ENCODE data around the gene USH2A.

The USH2A gene

DNA sequence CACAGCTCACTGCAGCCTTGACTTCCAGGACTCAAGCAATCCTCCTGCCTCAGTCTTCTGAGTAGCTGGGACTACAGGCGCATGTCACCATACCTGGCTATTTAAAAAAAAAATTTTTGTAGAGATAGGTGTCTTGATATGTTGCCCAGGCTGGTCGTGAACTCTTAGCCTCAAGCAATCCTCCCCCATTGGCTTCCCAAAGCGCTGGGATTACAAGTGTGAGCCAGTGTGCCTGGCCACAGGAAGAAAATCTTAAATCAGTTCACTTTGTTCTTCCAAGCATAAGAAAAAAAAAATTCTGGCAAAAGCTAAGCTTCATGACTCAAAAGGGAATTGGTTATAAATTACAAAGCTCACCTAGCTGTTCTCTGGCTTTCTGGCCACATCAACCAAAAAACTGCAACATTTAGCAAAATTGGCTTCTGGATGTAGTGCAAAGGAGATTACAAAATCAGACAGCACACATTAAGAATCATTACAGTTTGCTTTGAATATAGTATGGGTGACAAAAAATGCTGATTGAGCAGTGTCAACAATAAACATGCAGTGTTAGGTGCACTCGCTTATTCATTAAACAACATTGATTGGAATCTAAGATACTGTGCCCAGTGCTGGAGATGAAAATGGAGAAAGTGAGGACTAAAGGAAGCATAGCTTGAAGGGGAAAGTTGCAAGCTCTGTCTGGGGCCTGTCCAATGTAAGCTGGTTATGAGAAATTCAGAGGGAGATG, 779.5 kb downstream of the USH2A start:
- Histone ChIP-seq H3K4me3 (ENCODE audit: low read length) (no peak overlapping the region), H3K36me3 (ENCODE audit: control insufficient read depth, insufficient read depth, low read length) (no peaks in the 10 kb centered on the region), H3K27ac (ENCODE audit: low read depth, low read length) (no peak overlapping the region), H3K4me1 (ENCODE audit: control insufficient read depth, insufficient read depth, low read length) (no peaks in the 10 kb centered on the region), H3K9ac (ENCODE audit: low read length) (no peak overlapping the region), H3K27me3 (ENCODE audit: control insufficient read depth, insufficient read depth, low read length) (no peaks in the 10 kb centered on the region)

DNA sequence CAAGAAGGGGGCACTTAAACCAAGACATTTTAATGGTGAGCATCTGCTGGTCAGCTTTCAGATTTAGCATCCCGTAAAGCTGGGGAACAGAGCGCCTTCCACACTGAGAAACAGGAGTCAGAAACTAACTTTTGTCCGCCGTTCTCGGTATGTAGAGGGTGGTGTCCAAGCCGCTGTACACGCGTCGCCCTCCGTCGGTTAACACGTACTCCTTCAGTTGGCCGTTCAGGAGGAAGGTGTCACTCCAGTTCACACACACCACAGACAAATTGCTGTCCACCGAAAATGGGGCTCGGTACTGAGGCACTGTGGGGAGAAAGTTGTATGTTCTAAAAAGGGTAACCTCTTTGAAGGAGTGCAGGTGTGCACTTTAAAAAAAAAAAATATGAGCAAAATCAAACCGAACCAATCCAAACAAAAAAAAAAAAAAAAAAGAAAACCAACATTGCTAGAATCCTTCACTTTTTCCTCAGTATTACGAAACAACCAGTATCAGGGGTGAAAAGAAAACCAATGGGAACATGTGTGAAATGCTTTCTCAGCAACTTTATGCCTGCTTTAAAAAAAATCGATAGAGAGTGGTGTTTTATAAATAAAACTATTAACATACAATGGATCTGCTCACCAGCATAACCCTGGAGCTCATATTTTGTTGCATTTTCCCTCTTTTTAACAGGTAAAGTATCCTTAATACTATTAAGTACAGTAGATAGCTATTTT, 782.7 kb downstream of the USH2A start:
- no peaks in the 10 kb centered on the region for H3K36me3 ChIP-seq (ENCODE audit: control insufficient read depth, insufficient read depth, low read length)
- no peak overlapping the region for H3K9ac ChIP-seq (ENCODE audit: low read length)
- no peak overlapping the region for H3K27ac ChIP-seq (ENCODE audit: low read depth, low read length)
- H3K27me3 ChIP-seq (ENCODE audit: control insufficient read depth, insufficient read depth, low read length): no peaks in the 10 kb centered on the region
- no peaks in the 10 kb centered on the region for H3K4me1 ChIP-seq (ENCODE audit: control insufficient read depth, insufficient read depth, low read length)
- no peak overlapping the region for H3K4me3 ChIP-seq (ENCODE audit: low read length)

DNA sequence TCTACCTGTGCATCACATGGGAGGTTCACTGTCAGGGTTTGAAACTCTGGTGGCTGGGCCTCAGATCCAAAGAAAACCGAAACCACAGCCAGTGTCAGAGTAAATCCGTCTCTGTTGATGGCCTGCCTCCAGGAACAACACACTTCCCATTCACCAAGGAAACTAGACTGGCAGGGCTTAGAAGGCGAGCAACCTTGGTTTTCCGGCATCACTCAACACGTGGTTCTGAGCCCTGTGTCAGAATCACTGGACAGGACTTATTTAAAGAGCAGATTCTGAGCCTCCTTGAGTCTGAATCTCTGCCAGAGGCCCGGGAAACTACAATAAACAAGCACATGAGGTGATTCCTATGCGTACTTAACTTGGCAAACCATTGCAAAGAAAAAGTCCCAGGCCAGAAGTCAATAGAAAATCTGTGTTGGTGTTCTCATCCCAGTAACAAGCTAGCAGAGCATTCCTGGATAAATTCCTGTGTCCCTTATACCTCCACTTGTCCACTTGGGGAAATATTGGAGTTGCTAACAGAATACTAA, 786.1 kb downstream of the USH2A start:
- no peaks in the 10 kb centered on the region for H3K27me3 ChIP-seq (ENCODE audit: control insufficient read depth, insufficient read depth, low read length)
- H3K4me3 ChIP-seq (ENCODE audit: low read length): no peak overlapping the region
- no peaks in the 10 kb centered on the region for H3K4me1 ChIP-seq (ENCODE audit: control insufficient read depth, insufficient read depth, low read length)
- peak overlapping the region; percentile 24 for H3K27ac ChIP-seq (ENCODE audit: low read depth, low read length)
- no peak overlapping the region for H3K9ac ChIP-seq (ENCODE audit: low read length)
- no peaks in the 10 kb centered on the region for H3K36me3 ChIP-seq (ENCODE audit: control insufficient read depth, insufficient read depth, low read length)

DNA sequence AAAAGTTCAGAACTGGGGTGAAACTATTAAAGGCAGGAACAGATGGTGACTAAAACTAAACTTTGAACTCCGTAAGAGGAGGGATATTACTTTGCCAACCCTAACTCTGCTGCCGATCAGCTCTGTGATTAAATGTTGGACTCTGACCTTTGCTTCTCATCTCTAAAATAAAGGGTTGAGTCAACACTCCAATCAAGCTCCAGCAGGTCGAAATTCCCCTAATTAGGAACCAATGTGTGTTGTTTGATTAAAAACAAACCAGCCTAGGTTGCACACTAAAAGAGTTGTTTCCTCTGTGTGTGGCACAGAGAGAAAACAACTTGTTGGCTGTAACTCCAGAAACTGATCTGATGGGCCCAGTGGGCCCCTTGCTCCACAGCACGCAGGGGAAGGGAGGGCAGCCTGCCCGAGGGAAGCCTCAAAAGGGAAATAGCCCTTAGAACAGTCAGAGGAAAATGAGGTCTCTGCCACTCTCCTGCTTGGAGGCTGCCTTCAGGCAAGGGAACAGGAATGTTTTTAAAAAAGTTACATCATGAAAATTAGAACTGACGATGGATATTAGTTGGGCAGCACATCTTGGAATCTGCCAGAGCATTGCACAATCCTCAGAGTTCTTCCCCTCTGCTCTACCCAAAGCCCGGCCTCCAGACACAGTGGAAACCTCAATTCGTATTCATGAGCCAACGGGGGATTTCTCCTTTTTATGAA, 786.8 kb downstream of the USH2A start:
- H3K9ac ChIP-seq (ENCODE audit: low read length): no peak overlapping the region
- H3K36me3 ChIP-seq (ENCODE audit: control insufficient read depth, insufficient read depth, low read length): no peaks in the 10 kb centered on the region
- H3K27ac ChIP-seq (ENCODE audit: low read depth, low read length): peak overlapping the region; percentile 24
- H3K4me1 ChIP-seq (ENCODE audit: control insufficient read depth, insufficient read depth, low read length): no peaks in the 10 kb centered on the region
- no peak overlapping the region for H3K4me3 ChIP-seq (ENCODE audit: low read length)
- no peaks in the 10 kb centered on the region for H3K27me3 ChIP-seq (ENCODE audit: control insufficient read depth, insufficient read depth, low read length)

DNA sequence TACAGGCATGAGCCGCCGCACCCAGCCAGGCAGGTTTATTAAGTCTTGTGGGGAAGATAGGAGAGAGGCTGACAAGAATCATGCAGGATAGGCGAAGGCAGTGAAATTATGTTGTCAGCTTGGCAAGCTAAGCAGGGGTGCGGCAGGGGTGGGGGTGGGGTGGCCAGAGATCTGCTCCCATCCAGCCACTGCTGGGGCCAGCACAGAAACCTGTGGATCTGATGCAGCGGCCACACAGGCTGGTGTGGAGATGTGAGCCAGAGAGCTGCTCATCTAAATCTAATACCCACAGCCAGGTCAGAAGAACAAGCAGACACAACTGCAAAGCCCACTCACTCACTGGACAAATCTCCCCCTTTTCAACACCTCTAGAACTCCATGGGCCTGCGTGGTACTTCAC, 787.4 kb downstream of the USH2A start:
- Histone ChIP-seq H3K36me3 (ENCODE audit: control insufficient read depth, insufficient read depth, low read length) (no peaks in the 10 kb centered on the region), H3K4me3 (ENCODE audit: low read length) (no peak overlapping the region), H3K4me1 (ENCODE audit: control insufficient read depth, insufficient read depth, low read length) (no peaks in the 10 kb centered on the region), H3K27me3 (ENCODE audit: control insufficient read depth, insufficient read depth, low read length) (no peaks in the 10 kb centered on the region), H3K27ac (ENCODE audit: low read depth, low read length) (no peak overlapping the region), H3K9ac (ENCODE audit: low read length) (no peak overlapping the region)

DNA sequence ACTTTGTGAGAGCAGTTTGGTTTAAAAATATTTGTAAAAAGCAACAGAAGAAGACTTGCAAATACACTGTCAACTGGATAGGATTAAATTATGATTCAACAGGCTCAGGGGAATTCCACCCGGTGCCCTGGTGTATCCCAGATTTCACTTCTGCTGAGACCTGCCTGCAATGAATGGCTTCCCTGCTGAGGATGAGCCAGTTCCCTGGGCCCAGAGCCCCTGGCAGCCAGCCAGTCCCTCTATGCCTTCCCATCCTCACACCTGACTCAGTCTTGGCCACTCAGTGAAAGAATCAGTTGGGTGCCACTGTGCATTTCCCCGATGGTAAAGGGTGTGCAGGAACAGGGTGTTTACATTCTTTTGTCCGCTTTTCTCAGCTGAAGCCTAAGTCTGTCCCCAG, 791.8 kb downstream of the USH2A start:
- Histone ChIP-seq H3K36me3 (ENCODE audit: control insufficient read depth, insufficient read depth, low read length) (no peaks in the 10 kb centered on the region), H3K4me3 (ENCODE audit: low read length) (no peak overlapping the region), H3K27ac (ENCODE audit: low read depth, low read length) (no peak overlapping the region), H3K4me1 (ENCODE audit: control insufficient read depth, insufficient read depth, low read length) (no peaks in the 10 kb centered on the region), H3K27me3 (ENCODE audit: control insufficient read depth, insufficient read depth, low read length) (no peaks in the 10 kb centered on the region), H3K9ac (ENCODE audit: low read length) (no peak overlapping the region)

DNA sequence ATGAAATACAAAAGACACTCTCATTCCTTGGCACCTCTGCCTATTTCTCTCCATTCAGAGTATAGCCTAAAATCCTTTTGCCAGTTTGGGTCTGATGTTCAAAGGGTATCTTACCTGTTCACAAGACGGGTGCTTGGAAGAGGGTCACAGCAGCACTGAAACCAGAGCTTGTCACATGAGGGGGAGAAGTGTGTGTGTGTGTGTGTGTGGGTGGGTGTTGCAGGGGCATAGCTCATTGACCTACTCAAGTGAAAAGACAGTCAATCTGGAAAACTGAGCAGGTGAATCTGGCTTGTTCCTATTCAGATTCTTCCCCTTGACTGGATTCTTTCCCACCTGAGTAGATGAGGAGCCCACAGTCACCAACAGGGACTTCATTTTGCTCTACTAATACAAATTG, 792.2 kb downstream of the USH2A start:
- Histone ChIP-seq H3K9ac (ENCODE audit: low read length) (no peak overlapping the region), H3K36me3 (ENCODE audit: control insufficient read depth, insufficient read depth, low read length) (no peaks in the 10 kb centered on the region), H3K4me3 (ENCODE audit: low read length) (no peak overlapping the region), H3K27me3 (ENCODE audit: control insufficient read depth, insufficient read depth, low read length) (no peaks in the 10 kb centered on the region), H3K27ac (ENCODE audit: low read depth, low read length) (no peak overlapping the region), H3K4me1 (ENCODE audit: control insufficient read depth, insufficient read depth, low read length) (no peaks in the 10 kb centered on the region)

DNA sequence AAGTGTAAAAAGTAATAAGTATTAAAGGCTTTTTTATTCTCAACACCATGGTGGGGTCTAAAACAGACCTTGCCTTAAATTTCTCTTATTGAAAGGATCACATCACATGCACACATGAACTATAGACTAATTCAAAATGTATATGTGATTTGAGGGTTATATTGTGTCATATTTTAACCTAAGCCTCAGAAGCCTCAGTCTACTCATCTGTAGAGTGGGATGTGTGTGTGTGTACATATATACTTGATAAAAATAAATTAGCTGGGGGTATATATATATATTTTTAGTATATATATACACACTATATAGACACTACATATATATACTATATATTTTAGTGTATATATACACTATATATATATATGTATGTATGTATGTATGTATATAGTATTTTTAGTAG, 797.3 kb downstream of the USH2A start:
- peaks cover 4% of the 10 kb centered on the region for H3K4me1 ChIP-seq (ENCODE audit: control insufficient read depth, insufficient read depth, low read length)
- H3K4me3 ChIP-seq (ENCODE audit: low read length): no peak overlapping the region
- H3K27me3 ChIP-seq (ENCODE audit: control insufficient read depth, insufficient read depth, low read length): no peaks in the 10 kb centered on the region
- no peak overlapping the region for H3K27ac ChIP-seq (ENCODE audit: low read depth, low read length)
- no peaks in the 10 kb centered on the region for H3K36me3 ChIP-seq (ENCODE audit: control insufficient read depth, insufficient read depth, low read length)
- H3K9ac ChIP-seq (ENCODE audit: low read length): no peak overlapping the region

DNA sequence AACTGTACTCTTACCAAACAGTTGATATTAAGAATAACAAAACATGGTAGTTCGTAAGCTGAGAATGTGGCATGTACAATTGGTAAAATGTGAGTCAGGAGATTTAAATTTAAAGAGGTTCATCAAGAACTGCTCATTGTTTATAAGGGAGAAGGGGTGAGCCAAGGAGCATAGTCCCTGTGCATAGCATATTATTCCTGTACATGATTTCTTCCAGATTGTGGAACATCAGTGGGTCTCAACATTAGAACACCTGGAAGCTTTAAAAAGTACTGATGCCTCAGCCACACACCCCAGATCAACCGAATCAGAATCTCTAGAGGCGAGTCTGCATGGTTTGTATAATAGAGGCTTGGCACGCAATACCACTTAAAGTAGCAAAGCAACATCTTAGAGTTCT, 800.1 kb downstream of the USH2A start:
- H3K9ac ChIP-seq (ENCODE audit: low read length): no peak overlapping the region
- H3K4me3 ChIP-seq (ENCODE audit: low read length): no peak overlapping the region
- H3K27ac ChIP-seq (ENCODE audit: low read depth, low read length): peak overlapping the region; percentile 24
- H3K27me3 ChIP-seq (ENCODE audit: control insufficient read depth, insufficient read depth, low read length): no peaks in the 10 kb centered on the region
- peaks cover 4% of the 10 kb centered on the region for H3K4me1 ChIP-seq (ENCODE audit: control insufficient read depth, insufficient read depth, low read length)
- peaks cover 6% of the 10 kb centered on the region for H3K36me3 ChIP-seq (ENCODE audit: control insufficient read depth, insufficient read depth, low read length)

DNA sequence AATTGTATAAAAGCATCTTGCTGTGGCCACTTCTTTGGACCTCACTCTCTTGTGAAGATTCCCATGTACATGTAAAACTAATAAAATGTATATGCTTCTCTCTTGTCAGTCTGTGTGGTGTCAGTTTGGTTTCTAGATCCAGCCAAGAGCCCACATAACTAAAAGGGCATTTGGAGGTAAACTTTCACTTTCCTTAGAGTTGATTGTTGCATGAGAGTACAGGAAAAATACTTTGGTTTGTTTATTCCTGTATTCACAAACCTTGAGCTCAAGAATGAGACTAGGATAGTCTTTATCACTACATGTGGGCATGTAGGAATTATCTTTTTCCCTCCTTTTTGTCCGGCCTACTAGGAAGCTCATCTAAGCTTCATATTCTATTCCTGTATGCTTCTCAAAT, 805.3 kb downstream of the USH2A start:
- Histone ChIP-seq H3K27ac (ENCODE audit: low read depth, low read length) (no peak overlapping the region), H3K36me3 (ENCODE audit: control insufficient read depth, insufficient read depth, low read length) (peaks cover 9% of the 10 kb centered on the region), H3K4me1 (ENCODE audit: control insufficient read depth, insufficient read depth, low read length) (no peaks in the 10 kb centered on the region), H3K9ac (ENCODE audit: low read length) (no peak overlapping the region), H3K4me3 (ENCODE audit: low read length) (no peak overlapping the region), H3K27me3 (ENCODE audit: control insufficient read depth, insufficient read depth, low read length) (no peaks in the 10 kb centered on the region)

DNA sequence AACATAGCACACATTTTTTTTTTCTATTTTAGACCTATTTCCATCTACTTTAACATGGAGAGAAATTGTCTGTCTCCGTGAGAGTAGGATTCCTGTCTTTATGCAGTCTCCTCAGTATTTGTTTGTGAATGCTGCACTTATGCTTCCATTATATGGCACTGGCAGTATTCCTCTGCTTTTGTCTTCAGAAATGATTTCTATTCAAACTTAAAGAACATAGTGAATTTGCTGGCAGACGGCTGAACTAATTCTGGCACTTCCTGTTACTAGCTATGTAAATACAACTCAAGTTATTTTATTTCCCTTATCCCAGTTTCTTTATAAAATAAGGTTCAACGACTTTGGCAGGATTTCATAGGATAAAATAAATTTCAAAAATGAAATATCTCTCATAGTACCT, 810.9 kb downstream of the USH2A start:
- H3K27ac ChIP-seq (ENCODE audit: low read depth, low read length): no peak overlapping the region
- no peak overlapping the region for H3K4me3 ChIP-seq (ENCODE audit: low read length)
- H3K4me1 ChIP-seq (ENCODE audit: control insufficient read depth, insufficient read depth, low read length): peaks cover 3% of the 10 kb centered on the region

DNA sequence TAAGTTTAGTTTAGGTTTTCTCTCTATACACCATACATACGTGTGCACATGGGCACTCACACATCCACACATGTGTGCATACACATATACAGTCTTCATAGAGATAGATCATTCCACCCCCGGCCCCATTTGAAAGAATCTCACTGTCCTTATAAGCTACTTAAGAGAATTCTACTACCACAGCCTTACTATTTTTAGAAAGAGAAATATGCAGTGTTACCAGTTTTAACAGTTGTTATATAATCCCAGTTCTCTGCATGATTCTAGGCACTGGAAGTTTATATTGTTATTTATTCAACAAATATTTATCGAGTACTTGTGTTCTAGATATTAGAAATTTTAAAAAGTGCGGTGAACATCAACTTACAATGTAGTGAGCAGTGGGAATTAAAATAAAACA, 814.6 kb downstream of the USH2A start:
- Histone ChIP-seq H3K4me3 (ENCODE audit: low read length) (no peak overlapping the region), H3K36me3 (ENCODE audit: control insufficient read depth, insufficient read depth, low read length) (no peaks in the 10 kb centered on the region), H3K27me3 (ENCODE audit: control insufficient read depth, insufficient read depth, low read length) (no peaks in the 10 kb centered on the region), H3K9ac (ENCODE audit: low read length) (no peak overlapping the region), H3K4me1 (ENCODE audit: control insufficient read depth, insufficient read depth, low read length) (peaks cover 5% of the 10 kb centered on the region), H3K27ac (ENCODE audit: low read depth, low read length) (no peak overlapping the region)

More for the DNA sequence above, 810.9 kb downstream of the USH2A start:
- Histone ChIP-seq H3K27me3 (ENCODE audit: control insufficient read depth, insufficient read depth, low read length) (no peaks in the 10 kb centered on the region), H3K36me3 (ENCODE audit: control insufficient read depth, insufficient read depth, low read length) (peaks cover 3% of the 10 kb centered on the region), H3K9ac (ENCODE audit: low read length) (no peak overlapping the region)

All from rectal smooth muscle tissue (tissue), 1 donor.